HG02884 (cell line): ENCODE results near the gene GTPBP6.
"Not testable (repeated sequence)": the region's sequence is repeated elsewhere in the genome, so short reads cannot be mapped to it uniquely, and the experiment has no call there.

ENCODE experiments used
- ATAC-seq: cut with Tn5 transposase; IDR thresholded peaks from one replicate; pipeline ENCODE4 v1.9.1; 2021; ENCODE audit warnings: mild to moderate bottlenecking, moderate library complexity; ENCODE audit not compliant: unreplicated experiment

GTPBP6 gene

GRCh38 chrX:295136-295535, 23.5 kb downstream of the GTPBP6 start:
- ATAC-seq, result no peak

GRCh38 chrX:292900-293897, 25.4 kb downstream of the GTPBP6 start:
- ATAC-seq, result no peak

- no peak for ATAC-seq
Measured at GRCh38 chrX:291411-291901, 27.1 kb downstream of the GTPBP6 start.

- ATAC-seq, result no peak
Measured at GRCh38 chrX:290476-291166, 28.0 kb downstream of the GTPBP6 start.

GRCh38 chrX:288561-288991, 30.0 kb downstream of the GTPBP6 start:
- ATAC-seq, result no peak

- no peak for ATAC-seq
Measured at GRCh38 chrX:287670-288069, 30.9 kb downstream of the GTPBP6 start.

GRCh38 chrX:285076-285677, 33.4 kb downstream of the GTPBP6 start:
- ATAC-seq, result no peak

- peak; percentile 97 for ATAC-seq
Measured at GRCh38 chrX:283115-283845, 35.3 kb downstream of the GTPBP6 start.

GRCh38 chrX:282000-282681, 36.5 kb downstream of the GTPBP6 start:
- ATAC-seq, result not testable (repeated sequence)

- peak; percentile 26 for ATAC-seq
Measured at GRCh38 chrX:281166-281999, 37.2 kb downstream of the GTPBP6 start, which contains the start of gene PLCXD1. TSS of gene PLCXD1 (plus strand) at chrX:281381. CDS start at chrX:284188, 2,807 bp downstream.

- not testable (repeated sequence) for ATAC-seq
Measured at GRCh38 chrX:280722-281121, 37.9 kb downstream of the GTPBP6 start.

GRCh38 chrX:279757-280604, 38.6 kb downstream of the GTPBP6 start:
- ATAC-seq, result not testable (repeated sequence)

GRCh38 chrX:276581-277201, 41.9 kb downstream of the GTPBP6 start:
- peak; percentile 30 for ATAC-seq

- ATAC-seq, result peak; percentile 63
Measured at GRCh38 chrX:275967-276580, 42.5 kb downstream of the GTPBP6 start.

GRCh38 chrX:275476-275966, 43.1 kb downstream of the GTPBP6 start:
- peak; percentile 5 for ATAC-seq

GRCh38 chrX:274904-275475, 43.6 kb downstream of the GTPBP6 start:
- ATAC-seq, result no peak
